Left kidney (tissue), 2 donors: ENCODE measurements around the gene PALMD. TPM values are rescaled to one million over a fixed set of nuclear protein-coding genes. Genes with fewer than 3 reads are reported as not detected.

ENCODE experiments used
- DNase-seq: peaks from one replicate; pipeline ENCODE4 v3.0.0-alpha.2; 2013
- polyA plus RNA-seq: library from polyadenylated mRNA; unstranded; fragments of 120-200 nt; gene quantifications from one replicate; pipeline ENCODE4 v1.2.1, GENCODE V29; 2013; ENCODE audit not compliant: insufficient read length

PALMD gene
- polyA plus RNA-seq, 1 donor: 2.6 TPM

DNA sequence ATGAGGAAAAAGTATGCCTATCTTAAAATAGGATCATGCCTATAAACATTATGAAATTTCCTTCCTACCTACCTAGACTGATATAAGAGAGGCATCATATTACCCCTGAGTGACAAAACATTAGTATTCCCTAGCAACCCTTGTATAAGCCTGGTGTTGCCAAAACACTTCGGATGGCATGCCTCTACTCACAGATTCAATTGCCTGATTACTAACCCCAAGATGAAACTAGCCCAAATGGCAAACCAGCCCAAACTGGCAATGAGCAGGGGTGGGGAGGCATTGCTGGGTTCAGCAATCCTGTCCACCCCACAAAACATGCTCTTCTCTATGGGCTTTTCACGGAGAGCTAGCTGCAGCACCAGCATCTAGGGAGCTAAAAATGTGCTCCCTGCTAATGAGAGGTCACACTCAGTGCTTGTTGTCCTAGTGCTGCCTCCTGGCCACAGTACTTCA lies 13.9 kb downstream of the PALMD start:
- no peak for DNase-seq

DNA sequence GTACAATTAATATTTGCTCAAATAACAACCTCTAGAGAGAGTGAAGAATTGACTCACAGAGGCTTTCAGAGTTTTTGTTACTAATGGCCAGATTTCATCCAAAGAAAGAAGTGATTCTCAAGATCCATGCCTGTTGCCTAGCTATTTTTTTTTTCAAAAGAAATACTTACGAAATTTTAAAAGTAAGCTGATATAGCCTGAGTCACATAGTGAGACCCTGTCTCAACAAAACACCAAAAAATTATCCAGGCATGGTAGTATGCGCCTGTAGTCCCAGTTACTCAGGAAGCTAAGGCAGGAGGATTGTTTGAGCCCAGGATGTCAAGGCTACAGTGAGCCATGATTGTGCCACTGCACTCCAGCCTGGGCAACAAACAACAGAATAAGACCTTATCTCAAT lies 14.6 kb downstream of the PALMD start:
- no peak for DNase-seq

- DNase-seq: no peak
Measured at GRCh38 chr1:99661780-99662179, 15.9 kb downstream of the PALMD start.

DNA sequence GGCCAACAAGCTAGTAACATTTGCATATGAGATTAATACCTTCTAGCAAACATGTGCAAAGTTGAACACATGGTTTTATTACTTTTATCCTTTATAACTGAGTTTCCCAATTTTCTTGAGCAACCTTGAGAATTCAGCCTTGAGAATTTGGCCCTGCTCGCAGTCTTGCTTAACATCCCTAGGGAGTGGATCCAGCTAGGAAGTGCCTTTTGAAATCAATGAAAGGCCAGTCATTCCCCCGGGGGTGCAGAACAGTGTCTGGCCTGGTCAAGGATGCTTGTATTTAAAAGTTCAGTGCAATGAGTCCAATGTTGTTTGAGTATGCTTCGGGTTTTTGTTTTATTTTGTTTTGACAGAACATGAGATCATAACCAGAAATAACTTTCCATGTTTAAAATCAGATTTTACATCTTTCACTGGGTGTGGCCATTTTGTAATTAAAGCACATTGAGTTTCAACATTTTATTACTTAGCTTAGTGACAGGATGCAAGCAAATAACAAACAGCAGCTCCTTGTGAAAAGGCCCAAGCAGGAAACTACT lies 16.7 kb downstream of the PALMD start:
- DNase-seq: no peak

DNA sequence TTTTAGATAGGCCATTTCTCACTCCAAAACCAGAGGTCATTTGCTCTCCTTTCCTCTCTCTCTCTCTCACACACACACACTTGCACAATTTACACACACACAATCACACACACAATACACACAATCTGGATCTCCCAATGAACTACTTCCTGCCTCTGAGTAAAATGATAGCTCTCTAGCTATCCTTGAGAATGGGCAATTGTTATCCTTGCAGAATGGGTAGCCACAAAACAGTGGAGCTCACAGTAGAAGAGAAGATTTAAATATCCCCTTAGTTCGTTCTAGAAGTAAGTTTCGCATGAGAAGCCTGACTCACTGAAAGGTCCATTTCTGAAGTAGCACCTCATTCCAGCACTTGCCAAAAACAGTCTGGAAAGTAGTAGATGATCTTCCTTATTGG lies 17.6 kb downstream of the PALMD start:
- no peak for DNase-seq

DNA sequence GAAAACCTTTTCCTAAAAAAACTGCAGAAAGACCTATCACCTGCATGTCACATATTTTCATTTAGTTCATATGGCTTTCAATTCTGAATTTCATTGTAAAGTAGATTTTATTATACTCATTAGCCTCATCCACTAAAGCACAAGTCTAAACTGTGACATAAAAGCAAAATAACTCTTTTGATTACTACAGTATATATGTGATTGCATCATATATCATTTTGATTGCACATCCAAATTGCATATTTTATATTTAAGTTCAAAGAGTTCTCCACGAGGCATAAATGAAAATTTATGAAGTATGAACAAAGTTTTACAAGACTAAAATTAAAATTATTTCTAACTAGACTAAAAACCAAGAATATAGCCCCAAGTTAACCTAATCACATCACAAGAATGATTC lies 19.3 kb downstream of the PALMD start:
- DNase-seq: no peak

DNA sequence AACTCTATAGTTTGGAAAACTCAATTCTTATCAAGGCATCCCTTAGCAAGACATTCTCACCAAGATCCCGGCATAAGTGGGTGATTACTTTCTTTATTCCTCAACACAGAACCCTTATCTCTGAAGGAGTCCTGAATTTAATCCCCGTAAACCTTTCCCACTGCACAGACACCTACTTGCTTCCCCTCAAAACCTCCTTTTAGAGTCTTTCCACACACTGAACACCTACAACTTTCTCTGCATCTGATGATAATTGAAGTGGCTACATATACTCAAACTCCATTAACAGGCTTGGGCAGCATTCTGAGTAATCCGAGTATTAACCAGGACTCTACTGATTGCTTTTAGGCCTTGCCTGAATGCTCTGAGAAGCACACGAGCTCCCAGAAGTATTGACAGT lies 23.5 kb downstream of the PALMD start:
- DNase-seq: no peak

DNA sequence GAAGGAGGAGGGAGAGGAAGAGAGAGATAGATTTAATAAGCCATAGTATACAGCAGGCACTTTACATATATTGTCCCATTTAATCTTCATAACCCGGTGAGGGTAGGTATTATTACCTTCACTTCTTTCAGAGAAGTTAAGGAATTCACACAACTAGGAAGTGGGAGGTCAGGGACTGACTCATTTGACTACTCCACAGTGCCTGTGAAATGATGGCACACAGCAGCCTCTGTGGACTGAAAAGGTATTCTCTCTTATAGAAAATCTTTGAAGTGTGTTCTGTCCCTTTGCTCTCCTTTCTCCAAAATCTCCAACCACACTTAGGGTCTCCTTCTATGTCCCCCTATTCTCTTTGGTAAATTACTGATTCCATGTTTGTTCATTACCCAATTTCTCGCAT lies 23.9 kb downstream of the PALMD start:
- no peak for DNase-seq

DNA sequence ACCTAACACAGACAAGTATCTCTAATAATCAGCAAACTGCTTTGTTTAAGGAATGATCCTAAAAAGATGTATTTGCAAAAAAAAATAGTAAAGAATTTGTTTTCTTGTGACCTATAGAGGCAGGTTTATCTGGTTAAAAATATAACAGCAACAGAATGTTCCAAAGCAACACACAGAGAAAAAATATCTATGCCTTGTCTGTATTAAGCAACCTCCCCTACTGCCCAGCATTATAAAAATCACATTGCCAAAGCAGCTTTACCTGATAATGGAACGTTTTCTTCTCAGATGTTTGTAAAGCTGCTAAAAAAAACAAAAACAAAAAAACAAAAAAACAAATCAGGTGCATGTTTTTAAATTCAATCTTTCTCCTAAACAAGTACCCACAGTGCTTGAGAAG lies 24.7 kb downstream of the PALMD start:
- DNase-seq: no peak

DNA sequence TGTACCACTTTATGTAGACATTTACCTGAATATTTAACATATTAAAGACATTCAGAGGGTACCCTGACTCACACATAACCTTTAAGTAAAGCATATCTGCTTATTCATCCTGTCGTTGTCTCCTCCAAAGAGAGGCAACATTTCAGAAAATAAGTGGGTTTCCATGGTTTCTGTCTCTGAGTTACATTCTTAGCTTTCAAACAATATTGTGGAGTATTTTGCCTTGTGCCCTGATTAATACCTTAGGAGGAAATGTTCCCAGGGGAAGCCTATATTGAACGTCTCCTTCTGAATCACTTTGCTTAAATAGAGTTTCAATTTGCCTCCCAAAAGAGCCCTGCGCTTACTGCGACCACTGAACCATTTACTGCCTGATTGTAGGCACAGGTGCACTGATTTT lies 26.1 kb downstream of the PALMD start:
- DNase-seq: no peak

- DNase-seq: no peak
Measured at GRCh38 chr1:99672530-99673213, 26.8 kb downstream of the PALMD start.

DNA sequence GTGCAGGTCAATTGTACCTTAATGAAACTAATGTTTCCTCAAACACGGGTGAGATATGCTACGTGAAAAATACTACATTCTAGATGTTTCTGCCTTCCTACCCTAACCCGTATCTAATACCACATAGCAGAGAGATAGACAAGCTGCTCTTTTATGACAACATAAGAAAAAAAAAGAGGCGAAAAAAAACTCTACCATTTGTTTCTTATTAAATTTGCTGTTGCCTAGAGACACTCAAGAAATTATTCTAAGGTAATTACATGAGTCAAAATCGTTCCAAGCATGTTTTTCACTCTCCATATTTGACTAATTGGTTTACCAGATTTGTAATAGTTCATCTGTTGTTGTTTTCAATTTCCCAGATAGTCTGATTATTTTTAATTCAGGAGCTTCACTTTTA lies 27.4 kb downstream of the PALMD start:
- DNase-seq: no peak

DNA sequence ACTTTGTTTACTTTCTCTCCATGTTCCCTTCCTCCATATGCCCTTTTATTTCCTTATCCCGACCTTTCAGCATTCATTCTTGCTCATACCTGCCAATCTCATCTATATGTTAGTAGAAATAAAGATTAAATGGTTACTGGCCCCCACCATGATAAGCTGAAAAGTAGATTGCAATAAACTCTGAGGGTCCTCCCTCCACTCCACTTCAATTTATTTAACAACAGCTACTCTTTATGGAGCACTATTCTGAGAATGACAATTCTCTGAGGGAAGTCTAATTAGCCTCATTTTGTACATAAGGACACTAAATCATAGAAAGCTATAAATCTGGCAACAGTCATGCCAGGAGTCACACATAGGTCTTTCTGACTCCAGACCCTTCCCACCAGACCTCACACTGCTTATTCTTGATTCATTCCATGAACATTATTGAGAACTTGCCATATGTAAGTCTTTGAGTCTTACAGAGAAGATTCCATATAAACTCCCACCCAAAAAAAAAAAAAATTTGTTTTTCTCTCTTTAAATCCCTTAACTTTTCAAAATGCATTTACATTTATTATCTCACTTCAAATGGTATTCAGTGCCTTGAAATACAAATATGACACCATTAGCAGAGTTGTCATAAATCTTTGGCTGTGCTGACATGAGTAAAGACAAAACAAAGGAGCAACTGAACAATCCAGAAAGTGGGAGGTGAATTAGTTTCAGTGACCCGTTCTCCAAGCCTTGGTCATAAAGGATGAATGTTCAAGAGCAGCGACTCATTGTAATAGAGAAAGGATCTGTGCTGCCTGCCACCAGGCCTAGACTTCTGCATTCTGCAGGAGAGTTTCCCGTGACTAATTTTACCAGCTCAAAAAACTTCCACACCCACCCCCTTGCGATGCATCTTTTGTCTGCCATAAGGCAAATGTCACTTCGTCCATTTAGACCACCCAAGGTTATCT lies 28.5 kb downstream of the PALMD start:
- DNase-seq: no peak

DNA sequence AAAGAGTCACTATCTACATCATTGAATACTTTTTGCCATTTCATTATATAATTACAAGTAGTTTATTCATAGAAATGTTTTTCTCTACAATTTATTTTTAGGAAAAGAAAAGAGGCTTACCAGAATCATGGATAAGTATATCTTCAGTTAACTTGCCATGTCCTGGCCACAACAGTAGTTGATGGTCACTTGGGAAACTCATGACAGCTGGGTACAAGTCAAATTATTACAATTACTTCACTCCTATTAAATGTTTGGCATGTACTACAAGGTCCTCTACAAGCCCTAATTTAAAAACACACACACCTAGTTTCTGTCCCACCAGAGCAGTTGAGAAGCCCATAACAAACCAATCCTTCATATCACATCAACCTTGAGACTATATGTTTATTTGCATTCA lies 29.4 kb downstream of the PALMD start:
- no peak for DNase-seq

DNA sequence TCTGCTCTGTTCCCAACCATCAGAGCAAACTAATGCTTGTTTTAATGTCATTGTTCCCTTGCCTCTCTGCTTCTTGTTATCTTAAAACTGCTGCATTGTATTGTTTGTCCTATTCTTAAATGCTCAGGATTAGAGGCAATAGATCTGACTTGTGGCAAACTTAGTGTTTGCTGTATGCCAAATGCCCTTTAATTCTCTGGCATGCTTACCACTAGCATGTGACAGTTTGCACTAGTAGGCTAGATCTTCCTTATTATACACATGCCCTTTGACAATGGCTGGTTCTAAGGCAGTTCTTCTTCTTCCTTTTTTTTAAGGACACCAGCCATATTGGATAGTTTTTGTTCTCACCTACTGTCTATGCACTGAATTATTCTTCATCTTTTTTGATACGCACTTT lies 30.1 kb downstream of the PALMD start:
- DNase-seq: no peak

DNA sequence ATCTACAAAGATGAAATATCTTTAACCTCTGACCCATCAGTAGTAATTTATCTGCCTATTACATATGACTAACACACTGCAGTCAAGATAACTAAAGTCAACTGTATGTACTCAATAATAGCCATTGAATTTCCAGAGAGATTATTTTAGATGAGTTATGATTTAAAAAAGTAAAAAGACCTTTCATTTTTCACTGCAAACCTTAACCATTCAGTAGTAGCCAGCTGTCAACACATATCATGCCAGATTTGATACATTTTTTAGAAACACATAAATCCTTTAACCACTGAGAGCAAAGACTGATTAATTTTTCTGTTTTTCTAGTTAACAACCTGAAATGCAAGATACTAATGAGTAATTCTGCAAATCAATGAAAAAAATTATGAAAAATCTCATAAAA lies 31.0 kb downstream of the PALMD start:
- no peak for DNase-seq

GRCh38 chr1:99677416-99677815 lies 31.5 kb downstream of the PALMD start:
- DNase-seq: no peak

- no peak for DNase-seq
Measured at GRCh38 chr1:99680270-99680669, 34.4 kb downstream of the PALMD start.

- DNase-seq: no peak
Measured at GRCh38 chr1:99681583-99681982, 35.7 kb downstream of the PALMD start.

- no peak for DNase-seq
Measured at GRCh38 chr1:99682291-99682751, 36.4 kb downstream of the PALMD start.

- peak; percentile 48 for DNase-seq
Measured at GRCh38 chr1:99685516-99686180, 39.7 kb downstream of the PALMD start.

DNA sequence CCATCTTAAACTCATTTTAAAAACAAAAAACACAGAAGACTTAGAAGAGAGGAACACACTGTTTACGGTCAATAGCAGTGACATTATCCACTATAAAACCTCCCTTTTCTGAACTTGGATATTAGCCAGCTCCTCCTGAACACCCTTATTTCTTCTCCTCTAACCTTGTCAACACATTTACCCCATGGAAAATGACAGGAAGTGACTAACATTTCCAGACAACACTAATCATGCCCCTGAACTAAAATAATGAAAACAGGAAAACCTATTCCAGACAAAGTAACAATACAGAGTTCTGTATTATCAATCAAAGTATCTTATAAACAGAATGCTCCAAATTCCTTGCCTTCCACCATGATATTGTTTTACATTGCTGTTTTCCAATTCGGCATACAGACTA lies 45.3 kb downstream of the PALMD start:
- DNase-seq: no peak

GRCh38 chr1:99696616-99697015 lies 50.7 kb downstream of the PALMD start:
- DNase-seq: no peak
